ENCODE data around the gene POLK. TPM values are rescaled to one million over a fixed set of nuclear protein-coding genes. Genes with fewer than 3 reads are reported as not detected.

The POLK gene
- total RNA-seq, 2 experiments from 2014 or later = 16.0 to 29.5 TPM

DNA sequence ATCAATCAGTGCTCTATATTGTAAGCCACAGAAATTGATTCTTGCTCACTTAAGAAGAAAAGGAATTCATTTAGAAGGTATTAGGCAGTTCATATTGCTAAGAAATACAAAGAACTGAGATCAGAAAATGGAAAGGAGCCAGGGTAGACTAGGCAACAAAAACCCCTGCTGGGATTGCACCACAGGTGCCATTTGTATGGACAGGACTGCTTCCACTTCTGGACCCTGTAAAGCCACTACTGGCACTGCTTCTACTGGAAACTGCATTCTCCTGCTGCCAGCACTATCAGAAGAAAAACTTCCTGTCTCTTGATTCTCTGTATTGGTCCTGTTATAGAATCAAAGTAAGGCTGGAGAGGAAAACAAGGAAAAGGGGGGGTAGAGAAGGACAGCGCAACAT, 46.2 kb upstream of the POLK start:
- BruUV-seq (replicated peaks) = no TSS peak
- Histone ChIP-seq H3K79me2 (ENCODE audit: insufficient read depth, low read depth, low read length) (peaks cover 41% of the 10 kb centered on the region), H3K4me1 (ENCODE audit: insufficient read depth, low read length, poor library complexity, severe bottlenecking) (peaks cover 27% of the 10 kb centered on the region), H3K9me2 (ENCODE audit: insufficient read depth, low read length) (no peaks in the 10 kb centered on the region), H3K9me3 (ENCODE audit: low read length) (peaks cover 28% of the 10 kb centered on the region; the same call in 1 of the 2 replicates), H2AFZ (ENCODE audit: low read length) (no peak overlapping the region), H3K36me3 (ENCODE audit: insufficient read depth, low read length) (peaks cover 10% of the 10 kb centered on the region; the same call in 1 of the 2 replicates), H4K20me1 (ENCODE audit: insufficient read depth, low read length) (no peaks in the 10 kb centered on the region), H3K4me2 (ENCODE audit: low read length) (no peak overlapping the region), H3K27ac (ENCODE audit: low read depth, low read length, poor library complexity, severe bottlenecking) (no peak overlapping the region), H3K4me3 (ENCODE audit: low read depth, low read length, poor library complexity, severe bottlenecking) (no peak overlapping the region)
- no peak for DNase-seq (ENCODE audit: low spot score)
- CTCF ChIA-PET (ENCODE audit: unreplicated experiment) = no interaction called here
- intact Hi-C loops (cut with micrococcal nuclease; ENCODE audit: unreplicated experiment) = no loop called here
- TF ChIP-seq EZH2phosphoT487 (IDR thresholded peaks at IDR 0.05; ENCODE audit: borderline replicate concordance, low read depth, low read length) = no peak
- TF ChIP-seq, protein P1, sequence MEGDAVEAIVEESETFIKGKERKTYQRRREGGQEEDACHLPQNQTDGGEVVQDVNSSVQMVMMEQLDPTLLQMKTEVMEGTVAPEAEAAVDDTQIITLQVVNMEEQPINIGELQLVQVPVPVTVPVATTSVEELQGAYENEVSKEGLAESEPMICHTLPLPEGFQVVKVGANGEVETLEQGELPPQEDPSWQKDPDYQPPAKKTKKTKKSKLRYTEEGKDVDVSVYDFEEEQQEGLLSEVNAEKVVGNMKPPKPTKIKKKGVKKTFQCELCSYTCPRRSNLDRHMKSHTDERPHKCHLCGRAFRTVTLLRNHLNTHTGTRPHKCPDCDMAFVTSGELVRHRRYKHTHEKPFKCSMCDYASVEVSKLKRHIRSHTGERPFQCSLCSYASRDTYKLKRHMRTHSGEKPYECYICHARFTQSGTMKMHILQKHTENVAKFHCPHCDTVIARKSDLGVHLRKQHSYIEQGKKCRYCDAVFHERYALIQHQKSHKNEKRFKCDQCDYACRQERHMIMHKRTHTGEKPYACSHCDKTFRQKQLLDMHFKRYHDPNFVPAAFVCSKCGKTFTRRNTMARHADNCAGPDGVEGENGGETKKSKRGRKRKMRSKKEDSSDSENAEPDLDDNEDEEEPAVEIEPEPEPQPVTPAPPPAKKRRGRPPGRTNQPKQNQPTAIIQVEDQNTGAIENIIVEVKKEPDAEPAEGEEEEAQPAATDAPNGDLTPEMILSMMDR (conservative IDR thresholded peaks at IDR 0.05; ENCODE audit: low read length) = no peak
- POLR2A ChIA-PET = no interaction called here

GRCh38 chr5:75466006-75466716, 45.5 kb upstream of the POLK start:
- BruUV-seq (replicated peaks) = no TSS peak
- H3K36me3 ChIP-seq (ENCODE audit: insufficient read depth, low read length) = peaks cover 10% of the 10 kb centered on the region; the same call in 1 of the 2 replicates
- ChIA-PET POLR2A (interaction anchor here (1.0 kb wide), 2 partner anchors 9 to 17 kb away, joined by 3 read pairs; no protein-coding TSS in a partner anchor), CTCF (ENCODE audit: unreplicated experiment) (interaction anchor here (0.5 kb wide), 1 partner anchor 226 kb away, joined by 3 read pairs; no protein-coding TSS in a partner anchor)
- H3K4me1 ChIP-seq (ENCODE audit: insufficient read depth, low read length, poor library complexity, severe bottlenecking) = peaks cover 20% of the 10 kb centered on the region
- H3K9me2 ChIP-seq (ENCODE audit: insufficient read depth, low read length) = no peaks in the 10 kb centered on the region
- H3K9me3 ChIP-seq (ENCODE audit: low read length) = peaks cover 32% of the 10 kb centered on the region; the same call in 1 of the 2 replicates
- DNase-seq (ENCODE audit: low spot score) = no peak
- H3K4me2 ChIP-seq (ENCODE audit: low read length) = no peak overlapping the region
- no peak overlapping the region for H2AFZ ChIP-seq (ENCODE audit: low read length)
- H3K79me2 ChIP-seq (ENCODE audit: insufficient read depth, low read depth, low read length) = peaks cover 45% of the 10 kb centered on the region
- H4K20me1 ChIP-seq (ENCODE audit: insufficient read depth, low read length) = no peaks in the 10 kb centered on the region
- TF ChIP-seq EZH2phosphoT487 (IDR thresholded peaks at IDR 0.05; ENCODE audit: borderline replicate concordance, low read depth, low read length) = no peak
- TF ChIP-seq, protein P1 (conservative IDR thresholded peaks at IDR 0.05; ENCODE audit: low read length) = no peak
- no peak overlapping the region for H3K27ac ChIP-seq (ENCODE audit: low read depth, low read length, poor library complexity, severe bottlenecking)
- intact Hi-C loops (cut with micrococcal nuclease; ENCODE audit: unreplicated experiment) = no loop called here
- H3K4me3 ChIP-seq (ENCODE audit: low read depth, low read length, poor library complexity, severe bottlenecking) = no peak overlapping the region

DNA sequence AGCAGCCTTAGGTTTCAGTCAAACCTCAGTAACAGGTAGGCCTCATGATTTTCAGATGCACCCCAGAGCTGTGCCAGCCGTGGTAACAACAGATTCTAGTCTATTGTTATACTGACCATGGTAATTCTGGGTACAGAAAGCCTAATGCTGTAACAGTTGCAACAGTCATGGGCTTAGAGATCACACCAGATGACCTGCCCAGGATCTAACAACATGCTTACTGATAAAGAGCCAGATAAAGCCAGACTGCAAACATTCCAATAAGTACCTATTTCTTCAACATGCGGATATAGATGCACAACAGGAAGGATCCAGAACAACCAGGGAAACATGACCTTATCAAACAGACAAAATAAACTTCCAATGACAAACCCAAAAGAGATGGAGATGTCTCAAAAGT, 43.1 kb upstream of the POLK start:
- TF ChIP-seq, protein P1 (conservative IDR thresholded peaks at IDR 0.05; ENCODE audit: low read length) = no peak
- no peak for TF ChIP-seq EZH2phosphoT487 (IDR thresholded peaks at IDR 0.05; ENCODE audit: borderline replicate concordance, low read depth, low read length)
- ChIA-PET CTCF (ENCODE audit: unreplicated experiment) (no interaction called here), POLR2A (interaction anchor here (0.7 to 1.4 kb wide), 3 partner anchors 11 to 132 kb away, joined by 3 to 5 read pairs (median 5); partner anchors contain the start of gene HMGCR)
- intact Hi-C loops (cut with micrococcal nuclease; ENCODE audit: unreplicated experiment) = no loop called here
- Histone ChIP-seq H3K27ac (ENCODE audit: low read depth, low read length, poor library complexity, severe bottlenecking) (no peak overlapping the region), H3K4me1 (ENCODE audit: insufficient read depth, low read length, poor library complexity, severe bottlenecking) (peaks cover 8% of the 10 kb centered on the region), H3K36me3 (ENCODE audit: insufficient read depth, low read length) (peaks cover 10% of the 10 kb centered on the region; the same call in 1 of the 2 replicates), H3K4me2 (ENCODE audit: low read length) (no peak overlapping the region), H3K4me3 (ENCODE audit: low read depth, low read length, poor library complexity, severe bottlenecking) (no peak overlapping the region), H4K20me1 (ENCODE audit: insufficient read depth, low read length) (no peaks in the 10 kb centered on the region), H3K9me3 (ENCODE audit: low read length) (peaks cover 32% of the 10 kb centered on the region; the same call in 1 of the 2 replicates), H2AFZ (ENCODE audit: low read length) (no peak overlapping the region), H3K9me2 (ENCODE audit: insufficient read depth, low read length) (no peaks in the 10 kb centered on the region), H3K79me2 (ENCODE audit: insufficient read depth, low read depth, low read length) (peaks cover 47% of the 10 kb centered on the region)
- DNase-seq (ENCODE audit: low spot score) = no peak
- no TSS peak for BruUV-seq (replicated peaks)
